Measurements from ENCODE around the gene AGBL1. TPM values are rescaled to one million over a fixed set of nuclear protein-coding genes. Genes with fewer than 3 reads are reported as not detected.

AGBL1 gene
- total and polyA plus RNA-seq, 2 donors (not counting 3 experiments of a cell fraction or from before 2014, with no cell fraction given), result not detected

DNA sequence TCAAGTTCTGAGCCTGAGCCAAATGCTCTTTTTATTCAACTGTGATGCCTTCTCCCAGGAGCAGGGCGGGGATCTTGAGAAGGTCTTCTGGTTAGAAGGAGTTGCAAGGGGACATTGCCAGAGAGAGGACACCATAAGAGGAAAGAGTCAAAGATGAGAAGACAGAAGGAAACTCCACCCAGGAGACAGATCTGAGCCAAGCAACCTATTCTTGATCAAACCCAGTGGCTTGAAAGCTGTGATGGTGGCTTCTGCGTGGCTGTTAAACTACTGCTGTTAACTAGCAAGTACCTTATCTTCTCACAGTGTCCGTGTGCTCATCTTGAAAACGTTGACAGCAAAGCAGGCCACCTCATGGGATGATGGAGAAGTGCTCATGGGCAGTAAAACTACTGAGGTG is 19.8 kb upstream of the AGBL1 start:
- Histone ChIP-seq H3K9me3 (replicated peaks; ENCODE audit: control insufficient read depth, insufficient read depth, low read length) (peaks cover 3% of the 10 kb centered on the region), H3K4me2 (ENCODE audit: insufficient read depth, low read length) (no peak overlapping the region), H3K36me3 (ENCODE audit: control insufficient read depth in 2 of 2, extremely low read depth in 1 of 2, insufficient read depth in 2 of 2, low read length in 2 of 2) (no peaks in the 10 kb centered on the region), H3K9me1 (replicated peaks; ENCODE audit: control insufficient read depth, extremely low read depth, insufficient read depth, low read length) (no peaks in the 10 kb centered on the region), H4K20me1 (replicated peaks; ENCODE audit: control insufficient read depth, extremely low read depth, insufficient read depth, low read length) (no peaks in the 10 kb centered on the region), H3K9ac (replicated peaks; ENCODE audit: extremely low read depth, insufficient read depth, low read length) (no peak overlapping the region), H2AFZ (ENCODE audit: low read depth, low read length) (no peak overlapping the region), H3K27ac (ENCODE audit: insufficient read depth, low read depth, low read length) (no peak overlapping the region), H3K27me3 (ENCODE audit: control insufficient read depth in 2 of 2, insufficient read depth in 2 of 2, low read length in 2 of 2) (no peaks in the 10 kb centered on the region), H3K4me3 (replicated peaks in 1 of 3; ENCODE audit: insufficient read depth in 1 of 3, low read depth in 1 of 3, low read length in 3 of 3) (no peak overlapping the region), H3K79me2 (ENCODE audit: control insufficient read depth, insufficient read depth, low read length) (no peaks in the 10 kb centered on the region), H3K4me1 (ENCODE audit: control insufficient read depth, extremely low read depth, insufficient read depth, low read length) (no peaks in the 10 kb centered on the region)
- DNase-seq (ENCODE audit: low read depth, low spot score) (no peak), FAIRE-seq (no peak)
- ChIA-PET CTCF (no interaction called here), POLR2A (no interaction called here)
- BruUV-seq (replicated peaks), result no TSS peak
- TF ChIP-seq MAX (IDR thresholded peaks at IDR 0.05; ENCODE audit: insufficient read depth, insufficient read length), result no peak
- no peak for TF ChIP-seq JUN (IDR thresholded peaks at IDR 0.05; ENCODE audit: borderline replicate concordance, insufficient read depth, insufficient read length, low read depth)
- TF ChIP-seq POLR2AphosphoS5 (IDR thresholded peaks at IDR 0.05; ENCODE audit: insufficient read depth, low read depth, low read length), result no peak
- no peak for TF ChIP-seq FOS (IDR thresholded peaks at IDR 0.05; ENCODE audit: borderline replicate concordance, insufficient read depth, low read length)
- TF ChIP-seq EZH2 (IDR thresholded peaks at IDR 0.05; ENCODE audit: borderline replicate concordance, low read depth, low read length, severe bottlenecking), result no peak
- TF ChIP-seq POLR2A (IDR thresholded peaks at IDR 0.05; ENCODE audit: low read depth, low read length), result no peak
- no peak for TF ChIP-seq GATA2 (IDR thresholded peaks at IDR 0.05; ENCODE audit: insufficient read depth, insufficient read length, low read depth, low read length)
- TF ChIP-seq, protein P1, sequence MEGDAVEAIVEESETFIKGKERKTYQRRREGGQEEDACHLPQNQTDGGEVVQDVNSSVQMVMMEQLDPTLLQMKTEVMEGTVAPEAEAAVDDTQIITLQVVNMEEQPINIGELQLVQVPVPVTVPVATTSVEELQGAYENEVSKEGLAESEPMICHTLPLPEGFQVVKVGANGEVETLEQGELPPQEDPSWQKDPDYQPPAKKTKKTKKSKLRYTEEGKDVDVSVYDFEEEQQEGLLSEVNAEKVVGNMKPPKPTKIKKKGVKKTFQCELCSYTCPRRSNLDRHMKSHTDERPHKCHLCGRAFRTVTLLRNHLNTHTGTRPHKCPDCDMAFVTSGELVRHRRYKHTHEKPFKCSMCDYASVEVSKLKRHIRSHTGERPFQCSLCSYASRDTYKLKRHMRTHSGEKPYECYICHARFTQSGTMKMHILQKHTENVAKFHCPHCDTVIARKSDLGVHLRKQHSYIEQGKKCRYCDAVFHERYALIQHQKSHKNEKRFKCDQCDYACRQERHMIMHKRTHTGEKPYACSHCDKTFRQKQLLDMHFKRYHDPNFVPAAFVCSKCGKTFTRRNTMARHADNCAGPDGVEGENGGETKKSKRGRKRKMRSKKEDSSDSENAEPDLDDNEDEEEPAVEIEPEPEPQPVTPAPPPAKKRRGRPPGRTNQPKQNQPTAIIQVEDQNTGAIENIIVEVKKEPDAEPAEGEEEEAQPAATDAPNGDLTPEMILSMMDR (IDR thresholded peaks at IDR 0.05; ENCODE audit: extremely low read depth in 1 of 2, insufficient read depth in 1 of 2, low read depth in 1 of 2, low read length in 2 of 2), result no peak
- TF ChIP-seq MYC (IDR thresholded peaks at IDR 0.05; ENCODE audit: low read depth, low read length), result no peak
- dilution Hi-C loops (cut with MboI; ENCODE audit: extremely low pct_ligation_motif_present, low sequenced_read_pairs) (no loop called here), intact Hi-C loops (cut with micrococcal nuclease) (no loop called here)

Data from endothelial cell of umbilical vein (primary cell).